PC-3 (cell line): Measurements from ENCODE around the gene SHLD1. TPM values are rescaled to one million over a fixed set of nuclear protein-coding genes. Genes with fewer than 3 reads are reported as not detected.

ENCODE experiments used
- ATAC-seq: fragments of 200-7000 bp; cut with Tn5 transposase; 2 replicates; pipeline ENCODE4 v1.9.1; 2020; ENCODE audit warnings: mild to moderate bottlenecking, moderate library complexity
- BruUV-seq: library from RNA; stranded (reverse); fragments of 400-500 nt; replicated peaks from 2 replicates; lab custom pipeline; 2021; lab: Mats Ljungman, UMichigan
- CTCF ChIA-PET: fragments of 300-600 bp; sonication (Branson Sonifier 250); formaldehyde crosslinking; loops from one replicate; lab custom pipeline; 2022; ENCODE audit warnings: antibody characterized with exemption; lab: Charles Lee
- POLR2A ChIA-PET: fragments of 300-600 bp; sonication (Branson Sonifier 250); formaldehyde crosslinking; loops from one replicate; lab custom pipeline; 2022; ENCODE audit warnings: antibody characterized with exemption; ENCODE audit not compliant: unreplicated experiment; lab: Charles Lee
- DNase-seq: peaks from one replicate; pipeline ENCODE4 v3.0.0-alpha.2; 2015
- H2AFZ ChIP-seq: fragments of 300-600 bp; sonication (generic); 2 replicates; pipeline ENCODE4 v1.6.0; 2016; ENCODE audit warnings: antibody characterized with exemption, low read length
- H3F3A ChIP-seq: fragments of 300-600 bp; sonication (generic); one replicate; pipeline ENCODE4 v1.6.0; 2017; ENCODE audit warnings: antibody characterized with exemption, low read length, control low read depth, mild to moderate bottlenecking; ENCODE audit not compliant: unreplicated experiment
- H3K27ac ChIP-seq: fragments of 300-600 bp; sonication (generic); 2 replicates; pipeline ENCODE4 v1.5.1; 2016; ENCODE audit warnings: mild to moderate bottlenecking, low read length
- H3K27me3 ChIP-seq: fragments of 300-600 bp; sonication (generic); 2 replicates; pipeline ENCODE4 v1.6.1; 2016; ENCODE audit warnings: low read length, mixed read lengths
- H3K36me3 ChIP-seq: fragments of 300-600 bp; sonication (generic); 2 replicates; pipeline ENCODE4 v1.6.1; 2016; ENCODE audit warnings: low read depth, mixed run types, low read length, mixed read lengths
- H3K4me1 ChIP-seq: fragments of 300-600 bp; sonication (generic); 2 replicates; pipeline ENCODE4 v1.5.1; 2016; ENCODE audit warnings: low read length; ENCODE audit not compliant: insufficient read depth
- H3K4me2 ChIP-seq: fragments of 300-600 bp; sonication (generic); 2 replicates; pipeline ENCODE4 v1.6.0; 2016; ENCODE audit warnings: low read length
- H3K4me3 ChIP-seq: fragments of 300-600 bp; sonication (generic); 2 replicates; pipeline ENCODE4 v1.5.1; 2016; ENCODE audit warnings: mild to moderate bottlenecking, low read length, mixed read lengths
- H3K79me2 ChIP-seq: fragments of 300-600 bp; sonication (generic); 2 replicates; pipeline ENCODE4 v1.6.1; 2017; ENCODE audit warnings: low read length, mixed read lengths
- H3K9ac ChIP-seq: fragments of 300-600 bp; sonication (generic); 2 replicates; pipeline ENCODE4 v1.6.0; 2016; ENCODE audit warnings: mild to moderate bottlenecking, low read length
- H3K9me2 ChIP-seq: fragments of 300-600 bp; sonication (generic); replicated peaks from 2 replicates; pipeline ENCODE4 v1.6.1; 2016; ENCODE audit warnings: mixed run types, low read length, mixed read lengths
- H3K9me3 ChIP-seq: fragments of 300-600 bp; sonication (generic); 2 replicates; pipeline ENCODE4 v1.6.1; 2016; ENCODE audit warnings: low read length, mixed read lengths
- H4K20me1 ChIP-seq: fragments of 300-600 bp; sonication (generic); 2 replicates; pipeline ENCODE4 v1.6.1; 2016; ENCODE audit warnings: low read length, mixed read lengths
- EZH2 ChIP-seq: fragments of 300-600 bp; sonication (generic); IDR thresholded peaks from one replicate; pipeline ENCODE4 v1.6.1; 2017; ENCODE audit warnings: antibody characterized with exemption, mild to moderate bottlenecking, low read length; ENCODE audit not compliant: unreplicated experiment
- EZH2phosphoT487 ChIP-seq: fragments of 300-600 bp; sonication (generic); IDR thresholded peaks from 2 replicates; pipeline ENCODE4 v1.6.1; 2018; ENCODE audit warnings: mild to moderate bottlenecking, antibody characterized with exemption, low read length, borderline replicate concordance
- intact Hi-C: fragments of 100-400 bp; cut with micrococcal nuclease; formaldehyde crosslinking; loops from 2 replicates; pipeline ENCODE4 v1.9.0; 2023
- total RNA-seq: library from RNA; depleted of rRNA; stranded (reverse); fragments of >200 nt; gene quantifications from 2 replicates; pipeline ENCODE4 v1.2.3, GENCODE V29; 2014
- TF ChIP-seq, protein P1 (sequence below): fragments of 300-600 bp; sonication (generic); conservative IDR thresholded peaks from 2 replicates; pipeline ENCODE4 v1.5.1; 2017; ENCODE audit warnings: antibody characterized with exemption, low read depth, mild to moderate bottlenecking, low read length

SHLD1 gene
- total RNA-seq, 1 experiment from 2014 or later, result 3.4 TPM

DNA sequence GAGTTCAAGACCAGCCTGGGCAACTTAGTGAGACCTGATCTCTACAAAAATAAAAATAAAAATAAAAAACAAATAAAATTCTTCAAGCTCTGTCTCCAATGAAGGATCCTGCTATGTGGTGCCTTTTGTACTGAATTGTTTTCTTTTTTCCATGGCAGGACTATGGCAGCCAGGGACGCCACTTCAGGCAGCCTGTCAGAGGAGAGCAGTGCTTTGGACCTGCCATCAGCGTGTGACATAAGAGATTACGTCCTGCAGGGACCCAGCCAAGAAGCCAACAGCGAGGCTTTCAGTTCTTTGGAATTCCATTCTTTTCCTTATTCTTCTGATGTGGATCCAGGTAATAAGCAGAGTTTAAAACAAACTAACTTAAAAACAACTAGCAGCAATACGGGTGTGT is 22.5 kb downstream of the SHLD1 start:
- ATAC-seq (no peak), DNase-seq (no peak)
- no TSS peak for BruUV-seq
- ChIA-PET POLR2A (no interaction called here), CTCF (no interaction called here)
- intact Hi-C loops, result no loop called here
- H2AFZ ChIP-seq, result no peak overlapping the region
- no peaks in the 10 kb centered on the region for H4K20me1 ChIP-seq
- no peak overlapping the region for H3K9ac ChIP-seq
- TF ChIP-seq EZH2phosphoT487, result no peak
- TF ChIP-seq EZH2, result no peak
- TF ChIP-seq, protein P1, sequence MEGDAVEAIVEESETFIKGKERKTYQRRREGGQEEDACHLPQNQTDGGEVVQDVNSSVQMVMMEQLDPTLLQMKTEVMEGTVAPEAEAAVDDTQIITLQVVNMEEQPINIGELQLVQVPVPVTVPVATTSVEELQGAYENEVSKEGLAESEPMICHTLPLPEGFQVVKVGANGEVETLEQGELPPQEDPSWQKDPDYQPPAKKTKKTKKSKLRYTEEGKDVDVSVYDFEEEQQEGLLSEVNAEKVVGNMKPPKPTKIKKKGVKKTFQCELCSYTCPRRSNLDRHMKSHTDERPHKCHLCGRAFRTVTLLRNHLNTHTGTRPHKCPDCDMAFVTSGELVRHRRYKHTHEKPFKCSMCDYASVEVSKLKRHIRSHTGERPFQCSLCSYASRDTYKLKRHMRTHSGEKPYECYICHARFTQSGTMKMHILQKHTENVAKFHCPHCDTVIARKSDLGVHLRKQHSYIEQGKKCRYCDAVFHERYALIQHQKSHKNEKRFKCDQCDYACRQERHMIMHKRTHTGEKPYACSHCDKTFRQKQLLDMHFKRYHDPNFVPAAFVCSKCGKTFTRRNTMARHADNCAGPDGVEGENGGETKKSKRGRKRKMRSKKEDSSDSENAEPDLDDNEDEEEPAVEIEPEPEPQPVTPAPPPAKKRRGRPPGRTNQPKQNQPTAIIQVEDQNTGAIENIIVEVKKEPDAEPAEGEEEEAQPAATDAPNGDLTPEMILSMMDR, result no peak
- no peaks in the 10 kb centered on the region for H3F3A ChIP-seq
- no peak overlapping the region for H3K4me2 ChIP-seq
- H3K4me1 ChIP-seq, result no peaks in the 10 kb centered on the region
- no peak overlapping the region for H3K27ac ChIP-seq
- H3K4me3 ChIP-seq, result no peak overlapping the region
- H3K27me3 ChIP-seq, result no peaks in the 10 kb centered on the region
- no peaks in the 10 kb centered on the region for H3K9me2 ChIP-seq
- H3K9me3 ChIP-seq, result no peaks in the 10 kb centered on the region
- no peaks in the 10 kb centered on the region for H3K36me3 ChIP-seq
- no peaks in the 10 kb centered on the region for H3K79me2 ChIP-seq

- no peak for DNase-seq
- no peaks in the 10 kb centered on the region for H3K4me1 ChIP-seq
- H4K20me1 ChIP-seq, result no peaks in the 10 kb centered on the region
- no peaks in the 10 kb centered on the region for H3K27me3 ChIP-seq
- no peak for ATAC-seq
- H2AFZ ChIP-seq, result no peak overlapping the region
- H3K9me3 ChIP-seq, result no peaks in the 10 kb centered on the region
- H3F3A ChIP-seq, result no peaks in the 10 kb centered on the region
- H3K36me3 ChIP-seq, result no peaks in the 10 kb centered on the region
- no peak overlapping the region for H3K27ac ChIP-seq
- intact Hi-C loops, result no loop called here
- POLR2A ChIA-PET, result no interaction called here
- TF ChIP-seq EZH2 (no peak), EZH2phosphoT487 (no peak)
- TF ChIP-seq, protein P1, result no peak
- no peak overlapping the region for H3K4me2 ChIP-seq
- no TSS peak for BruUV-seq
- CTCF ChIA-PET, result no interaction called here
- H3K79me2 ChIP-seq, result no peaks in the 10 kb centered on the region
- no peak overlapping the region for H3K4me3 ChIP-seq
- no peak overlapping the region for H3K9ac ChIP-seq
- no peaks in the 10 kb centered on the region for H3K9me2 ChIP-seq
Measured at GRCh38 chr20:5773589-5773988, 23.4 kb downstream of the SHLD1 start.

DNA sequence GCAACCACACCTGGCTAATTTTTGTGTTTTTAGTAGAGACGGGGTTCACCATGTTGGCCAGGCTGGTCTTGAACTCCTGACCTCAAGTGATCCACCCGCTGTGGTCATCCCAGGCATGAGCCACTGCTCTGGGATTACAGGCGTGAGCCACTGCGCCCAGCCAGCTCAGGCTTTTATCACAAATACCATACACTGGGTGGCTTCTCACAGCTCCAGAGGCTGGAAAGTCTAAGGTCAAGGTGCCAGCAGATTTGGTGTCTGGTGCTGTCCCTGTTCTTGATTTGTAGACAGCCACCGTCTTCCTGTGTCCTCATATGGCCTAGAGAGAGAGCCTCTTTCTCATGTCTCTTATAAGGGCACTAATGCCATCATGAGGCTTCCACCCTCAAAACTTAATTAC is 25.9 kb downstream of the SHLD1 start:
- ATAC-seq (no peak), DNase-seq (no peak)
- no peaks in the 10 kb centered on the region for H3F3A ChIP-seq
- POLR2A ChIA-PET, result no interaction called here
- no peak overlapping the region for H2AFZ ChIP-seq
- H3K9ac ChIP-seq, result no peak overlapping the region
- no peaks in the 10 kb centered on the region for H3K9me3 ChIP-seq
- no peaks in the 10 kb centered on the region for H3K9me2 ChIP-seq
- no peaks in the 10 kb centered on the region for H4K20me1 ChIP-seq
- H3K4me2 ChIP-seq, result no peak overlapping the region
- TF ChIP-seq EZH2phosphoT487 (no peak), EZH2 (no peak)
- TF ChIP-seq, protein P1, result no peak
- no peaks in the 10 kb centered on the region for H3K27me3 ChIP-seq
- peaks cover 18% of the 10 kb centered on the region for H3K4me1 ChIP-seq
- H3K36me3 ChIP-seq, result no peaks in the 10 kb centered on the region
- CTCF ChIA-PET, result interaction anchor here (0.7 kb wide), 1 partner anchor 247 kb away, joined by 9 read pairs; no protein-coding TSS in a partner anchor
- H3K4me3 ChIP-seq, result no peak overlapping the region
- no peaks in the 10 kb centered on the region for H3K79me2 ChIP-seq
- BruUV-seq, result no TSS peak
- intact Hi-C loops, result no loop called here
- no peak overlapping the region for H3K27ac ChIP-seq
